Keratinocyte (primary cell): ENCODE results near the gene SMAD6.

Experiments used
- EZH2 ChIP-seq: IDR thresholded peaks from one replicate; pipeline ENCODE4 v1.6.1; 2012; ENCODE audit warnings: inconsistent platforms, mild to moderate bottlenecking, low read length, moderate library complexity
- TF ChIP-seq, protein P1 (sequence below), 3 experiments: IDR thresholded peaks in 1 of 3; conservative IDR thresholded peaks in 1 of 3; optimal IDR thresholded peaks in 1 of 3; 2 replicates in 2 of 3; 3 replicates in 1 of 3; pipeline versions ENCODE3 to v1.5.1; 2011; ENCODE audit warnings: low read length in 3 of 3, mild to moderate bottlenecking in 3 of 3, moderate library complexity in 2 of 3, control low read depth in 1 of 3, inconsistent platforms in 1 of 3; ENCODE audit not compliant: insufficient read depth in 2 of 3; ENCODE audit errors: extremely low read depth in 1 of 3

DNA sequence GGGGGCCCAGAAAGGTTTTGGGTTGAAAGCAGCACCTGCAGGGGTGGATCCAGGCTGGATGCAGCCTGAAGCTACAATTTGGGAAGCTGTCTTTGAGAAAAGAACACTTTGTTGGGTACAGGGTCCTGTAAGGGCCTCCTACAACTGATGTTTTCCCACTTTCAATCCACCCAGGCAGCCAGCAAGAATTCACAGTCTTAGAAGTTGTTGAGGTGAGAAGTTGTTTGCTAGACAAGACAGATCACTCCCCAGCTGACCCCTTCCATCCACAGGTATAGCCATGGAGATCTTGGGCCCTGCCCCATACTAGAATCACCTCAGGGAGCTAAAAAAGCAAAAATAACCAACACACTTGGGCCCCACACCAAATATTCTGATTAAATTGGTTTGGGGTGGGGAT is 10.3 kb upstream of the SMAD6 start:
- TF ChIP-seq, protein P1, sequence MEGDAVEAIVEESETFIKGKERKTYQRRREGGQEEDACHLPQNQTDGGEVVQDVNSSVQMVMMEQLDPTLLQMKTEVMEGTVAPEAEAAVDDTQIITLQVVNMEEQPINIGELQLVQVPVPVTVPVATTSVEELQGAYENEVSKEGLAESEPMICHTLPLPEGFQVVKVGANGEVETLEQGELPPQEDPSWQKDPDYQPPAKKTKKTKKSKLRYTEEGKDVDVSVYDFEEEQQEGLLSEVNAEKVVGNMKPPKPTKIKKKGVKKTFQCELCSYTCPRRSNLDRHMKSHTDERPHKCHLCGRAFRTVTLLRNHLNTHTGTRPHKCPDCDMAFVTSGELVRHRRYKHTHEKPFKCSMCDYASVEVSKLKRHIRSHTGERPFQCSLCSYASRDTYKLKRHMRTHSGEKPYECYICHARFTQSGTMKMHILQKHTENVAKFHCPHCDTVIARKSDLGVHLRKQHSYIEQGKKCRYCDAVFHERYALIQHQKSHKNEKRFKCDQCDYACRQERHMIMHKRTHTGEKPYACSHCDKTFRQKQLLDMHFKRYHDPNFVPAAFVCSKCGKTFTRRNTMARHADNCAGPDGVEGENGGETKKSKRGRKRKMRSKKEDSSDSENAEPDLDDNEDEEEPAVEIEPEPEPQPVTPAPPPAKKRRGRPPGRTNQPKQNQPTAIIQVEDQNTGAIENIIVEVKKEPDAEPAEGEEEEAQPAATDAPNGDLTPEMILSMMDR (optimal IDR thresholded peaks at IDR 0.05 in 1 of 3, IDR thresholded peaks at IDR 0.05 in 1 of 3, conservative IDR thresholded peaks at IDR 0.05 in 1 of 3; ENCODE audit: extremely low read depth in 1 of 3, insufficient read depth in 2 of 3, low read length in 3 of 3) = no peak
- TF ChIP-seq EZH2 = no peak
